NCI-H2196 treated with DMSO at 0.1 percent for 48 hours (cell line): ENCODE measurements around the gene NFATC2.
"Not testable (repeated sequence)": the region's sequence is repeated elsewhere in the genome, so short reads cannot be mapped to it uniquely, and the experiment has no call there.

Source experiments
- DNase-seq: peaks from one replicate; lab custom pipeline; 2025; ENCODE audit not compliant: unreplicated experiment; lab: John Stamatoyannopoulos, UW

NFATC2 gene

GRCh38 chr20:51473771-51474170 is 68.7 kb downstream of the NFATC2 start:
- DNase-seq, result no peak

DNA sequence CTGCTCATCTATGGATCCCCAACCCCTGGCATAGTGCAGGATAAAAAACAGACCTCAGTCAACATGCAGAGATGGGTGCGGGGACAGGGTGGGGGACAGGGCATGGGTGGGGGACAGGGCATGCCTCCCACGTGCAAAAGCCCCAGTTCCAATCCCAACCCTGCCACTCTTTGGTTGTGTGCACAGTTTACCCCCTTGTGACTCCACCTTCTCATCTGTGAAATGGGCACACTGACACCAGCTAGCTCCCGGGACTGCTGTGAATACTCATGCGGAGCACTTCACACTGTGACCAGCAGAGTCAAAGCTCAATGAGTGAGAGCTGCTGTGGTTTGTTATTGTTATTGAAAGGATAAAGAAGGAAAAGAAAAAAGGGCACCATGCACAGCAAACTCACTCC is 69.3 kb downstream of the NFATC2 start:
- no peak for DNase-seq

- DNase-seq, result no peak
Measured at GRCh38 chr20:51470907-51471411, 71.6 kb downstream of the NFATC2 start.

DNA sequence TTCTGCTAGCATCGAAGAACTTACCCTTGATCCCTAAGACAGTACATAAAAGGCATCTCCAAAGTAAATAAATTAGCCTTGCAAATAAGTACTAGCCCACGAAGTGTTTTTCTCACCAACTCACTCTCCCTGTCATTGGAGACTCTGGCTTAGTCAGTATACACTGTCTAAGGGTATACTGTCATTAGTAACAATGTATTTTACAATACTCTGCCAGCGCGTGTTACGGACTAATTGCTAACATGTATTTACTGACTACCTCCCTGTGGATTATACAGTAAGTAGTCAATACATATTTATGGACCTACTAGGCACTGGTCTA is 72.1 kb downstream of the NFATC2 start:
- no peak for DNase-seq

GRCh38 chr20:51469578-51470498 is 72.7 kb downstream of the NFATC2 start:
- peak; percentile 16 for DNase-seq

DNA sequence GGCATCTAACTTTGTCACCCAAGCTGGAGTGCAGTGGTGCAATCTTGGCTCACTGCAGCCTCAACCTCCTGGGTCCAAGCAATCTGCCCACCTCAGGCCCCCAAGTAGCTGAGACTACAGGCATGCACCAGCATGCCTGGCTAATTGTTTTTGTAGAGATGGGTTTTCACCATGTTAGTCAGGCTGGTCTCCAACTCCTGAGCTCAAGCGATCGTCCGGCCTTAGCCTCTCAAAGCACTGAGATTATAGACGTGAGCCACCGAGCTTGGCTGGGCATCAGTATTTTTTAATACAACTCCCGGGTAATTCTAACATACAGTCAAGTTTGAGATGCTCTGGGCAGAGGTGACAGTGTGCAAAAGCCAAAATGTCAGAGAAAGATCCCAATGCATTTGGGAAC is 73.5 kb downstream of the NFATC2 start:
- no peak for DNase-seq

- DNase-seq, result no peak
Measured at GRCh38 chr20:51468636-51469035, 73.9 kb downstream of the NFATC2 start.

DNA sequence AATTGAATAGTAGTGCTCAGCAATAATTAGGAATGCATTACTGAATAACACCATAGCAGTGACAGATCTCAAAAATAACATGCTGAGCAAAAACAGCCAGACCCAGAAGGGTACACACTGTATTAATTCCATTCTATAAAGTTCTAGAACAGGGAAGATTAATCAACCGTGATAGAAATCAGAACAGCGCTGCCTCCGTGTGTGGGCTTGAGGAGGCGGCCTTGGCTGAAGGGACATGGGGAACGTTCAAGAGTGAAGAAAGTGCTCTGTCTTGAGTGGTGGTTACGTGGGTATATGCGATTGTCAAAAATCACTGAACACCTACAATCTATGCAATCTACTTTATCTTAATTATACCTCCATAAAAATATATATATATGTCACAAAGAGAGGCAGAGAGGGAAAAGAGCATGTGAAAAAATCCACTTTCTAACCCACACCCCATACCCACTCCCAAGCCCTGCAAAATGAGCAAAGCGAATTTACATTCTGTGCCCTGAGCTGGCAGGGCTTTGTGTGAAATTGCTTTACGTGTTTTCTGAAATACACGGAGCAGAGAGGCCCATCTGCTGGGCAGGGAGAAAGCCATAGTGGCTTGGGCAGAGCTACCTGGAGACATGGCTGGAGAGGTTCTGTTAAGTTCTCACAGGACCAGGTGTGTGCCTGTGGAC is 74.4 kb downstream of the NFATC2 start:
- no peak for DNase-seq

- DNase-seq, result no peak
Measured at GRCh38 chr20:51463998-51464397, 78.5 kb downstream of the NFATC2 start.

GRCh38 chr20:51463560-51463959 is 79.0 kb downstream of the NFATC2 start:
- DNase-seq, result no peak

GRCh38 chr20:51462566-51463276 is 79.8 kb downstream of the NFATC2 start:
- no peak for DNase-seq

DNA sequence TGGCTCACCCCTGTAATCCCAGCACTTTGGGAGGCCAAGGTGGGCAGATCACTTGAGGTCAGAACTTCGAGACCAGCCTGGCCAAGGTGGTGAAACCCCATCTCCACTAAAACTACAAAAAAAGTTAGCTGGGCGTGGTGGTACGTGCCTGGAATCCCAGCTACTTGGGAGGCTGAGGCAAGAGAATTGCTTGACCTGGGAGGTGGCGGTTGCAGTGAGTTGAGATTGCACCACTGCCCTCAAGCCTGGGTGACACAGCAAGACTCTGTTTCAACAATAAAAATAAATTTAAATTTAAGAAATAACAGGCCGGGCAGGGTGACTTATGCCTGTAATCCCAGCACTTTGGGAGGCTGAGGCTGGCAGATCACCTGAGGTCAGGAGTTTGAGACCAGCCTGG is 80.7 kb downstream of the NFATC2 start:
- DNase-seq, result not testable (repeated sequence)

DNA sequence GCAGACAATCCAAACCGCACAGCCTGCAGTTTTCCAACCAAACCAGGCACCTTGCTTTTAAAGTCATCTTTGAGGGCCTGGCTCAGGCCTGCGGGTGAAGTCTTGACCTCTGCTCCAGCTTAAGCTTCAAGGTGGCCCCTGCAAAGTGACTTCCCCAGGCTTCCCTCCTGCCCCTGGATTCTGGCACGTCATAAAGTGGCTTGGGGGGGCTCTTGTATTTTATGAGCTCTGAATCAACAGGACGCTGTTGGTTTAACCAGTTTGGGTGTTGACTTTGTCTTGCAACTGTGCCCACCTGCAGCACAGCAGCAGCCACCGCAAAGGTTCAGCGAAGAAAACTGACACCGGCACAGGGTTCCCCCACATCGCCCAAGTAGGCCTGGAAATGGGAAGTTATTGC is 81.2 kb downstream of the NFATC2 start:
- DNase-seq, result no peak

DNA sequence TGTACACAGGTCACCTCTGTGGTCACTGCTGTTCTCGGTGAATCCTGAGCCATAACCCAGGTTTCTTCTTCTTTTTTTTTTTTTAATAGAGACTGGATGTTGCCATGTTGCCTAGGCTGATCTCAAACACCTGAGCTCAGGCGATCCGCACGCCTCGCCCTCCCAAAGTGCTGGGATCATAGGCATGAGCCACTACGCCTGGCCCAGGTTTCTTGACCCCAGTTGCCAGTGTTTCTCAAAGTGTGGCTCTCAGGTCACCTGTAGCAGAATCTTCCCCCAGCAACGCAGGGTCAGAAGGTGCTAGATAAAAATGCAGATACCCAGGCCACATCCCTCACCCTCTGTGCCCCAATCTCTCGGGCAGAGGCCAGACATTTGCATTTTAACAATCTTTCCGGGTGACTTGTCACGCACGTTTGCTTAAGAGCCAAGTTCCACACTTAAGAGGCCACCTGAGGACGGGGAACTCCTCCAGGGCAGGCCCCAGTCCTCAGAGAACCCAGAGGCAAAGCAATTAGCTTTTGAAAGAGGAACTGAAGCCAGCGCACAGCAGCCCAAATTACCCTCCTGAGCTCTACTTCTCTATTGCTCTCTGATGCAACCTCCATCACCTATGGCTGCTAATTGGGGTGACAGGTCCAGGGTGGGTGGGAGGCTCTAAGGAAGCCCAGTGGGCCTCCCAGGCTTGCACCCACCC is 81.8 kb downstream of the NFATC2 start:
- DNase-seq, result no peak

DNA sequence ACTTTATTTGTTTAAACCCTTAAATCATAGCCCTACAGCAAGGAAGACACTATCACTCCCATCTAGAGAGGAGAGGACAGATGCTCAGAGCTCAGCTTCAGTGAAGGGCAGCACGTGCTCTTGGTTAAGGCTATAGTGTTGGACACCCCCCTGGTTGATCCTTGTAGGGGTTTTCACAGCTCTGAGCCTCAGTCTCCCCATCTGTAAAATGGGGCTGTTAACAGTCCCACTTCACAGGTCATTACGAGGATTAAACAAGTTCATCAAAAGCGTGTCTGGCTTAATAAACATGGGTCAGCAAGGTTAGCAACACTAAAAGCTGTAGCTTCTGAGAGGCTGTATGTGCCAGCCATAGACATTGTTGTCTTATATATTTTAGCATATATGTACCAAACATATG is 82.4 kb downstream of the NFATC2 start:
- DNase-seq, result no peak

DNA sequence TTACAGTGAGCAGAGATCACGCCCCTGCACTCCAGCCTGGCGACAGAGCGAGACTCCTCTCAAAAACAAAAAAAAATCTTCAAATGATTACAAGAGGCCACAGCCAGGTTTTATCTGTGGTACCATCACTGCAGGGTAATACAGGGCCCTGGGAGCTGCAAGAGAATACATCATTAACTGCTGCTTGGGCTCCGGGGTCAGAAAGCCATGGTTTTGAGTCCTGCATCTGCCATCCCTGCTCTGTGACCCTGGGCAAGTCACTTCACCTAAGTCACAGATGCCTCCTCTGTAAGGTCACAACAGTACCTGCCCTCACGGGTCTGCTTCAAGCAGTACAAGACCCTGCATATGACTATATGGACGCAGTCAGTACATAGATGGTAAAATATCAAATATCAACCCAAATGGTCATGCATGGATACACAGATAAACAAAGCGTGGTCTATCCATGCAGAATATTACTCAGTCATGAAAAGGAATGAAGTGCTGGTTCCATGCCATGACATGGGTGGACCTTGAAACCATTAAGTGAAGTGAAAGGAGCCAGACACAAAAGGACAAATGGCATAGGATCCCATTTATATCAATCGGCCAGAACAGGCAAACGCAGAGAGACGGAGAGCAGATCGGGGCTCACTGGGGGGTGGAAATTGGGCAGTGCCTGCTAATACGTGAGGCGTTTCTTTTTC is 83.6 kb downstream of the NFATC2 start:
- no peak for DNase-seq

DNA sequence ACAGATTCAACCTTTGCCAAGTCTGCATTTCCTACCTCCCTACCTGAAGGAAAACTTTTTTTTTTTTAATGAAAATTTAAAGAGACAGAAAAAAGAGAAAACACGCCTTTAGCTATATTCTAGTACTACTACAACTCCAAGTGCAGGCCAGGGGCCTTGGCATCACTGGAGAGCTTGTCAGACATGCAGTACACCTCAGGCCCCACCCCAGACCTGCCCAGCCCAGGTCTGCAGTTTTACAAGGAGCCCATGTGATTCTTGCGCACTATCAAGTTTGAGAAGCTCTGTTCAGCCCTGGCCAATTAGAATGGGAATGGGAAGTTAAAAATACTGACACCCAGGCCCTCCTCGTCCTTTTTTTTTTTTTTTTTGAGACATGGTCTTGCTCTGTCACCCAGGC is 85.0 kb downstream of the NFATC2 start:
- DNase-seq, result no peak

GRCh38 chr20:51456511-51457509 is 85.7 kb downstream of the NFATC2 start:
- peak; percentile 95 for DNase-seq

DNA sequence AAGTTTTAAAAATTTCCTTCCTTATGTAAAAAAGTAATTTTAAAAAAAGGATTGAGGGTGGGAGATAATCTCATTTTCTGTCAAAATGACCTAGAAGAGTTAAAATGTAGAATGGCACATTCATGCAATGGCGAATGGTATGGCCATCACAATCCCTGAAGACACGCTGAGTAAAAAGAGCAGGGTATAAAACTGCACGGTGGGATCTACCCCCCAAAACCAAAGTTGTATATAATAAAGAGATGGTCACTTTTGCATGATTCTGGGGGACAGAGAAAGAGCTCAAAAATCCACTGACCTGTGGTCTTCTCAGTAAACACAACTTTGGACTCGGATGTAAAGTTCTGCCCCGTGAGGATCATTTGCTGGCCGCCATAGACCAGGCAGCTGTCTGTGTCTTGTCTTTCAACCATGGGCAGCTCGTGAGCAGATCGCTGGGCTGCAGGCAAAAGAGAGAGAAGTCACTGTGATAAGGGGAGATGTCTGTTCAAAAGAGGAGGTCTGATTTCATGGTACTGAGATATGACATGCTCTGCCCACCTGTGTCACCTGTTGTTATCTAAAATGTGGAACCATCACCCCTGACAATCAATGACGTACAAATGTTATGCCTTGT is 88.2 kb downstream of the NFATC2 start:
- DNase-seq, result no peak
